Effector CD4-positive, alpha-beta T cell (primary cell): ENCODE results near the gene NPAS2.

Experiments used
- DNase-seq: peaks from one replicate; pipeline ENCODE4 v3.0.0-alpha.2; 2020

NPAS2 gene

DNA sequence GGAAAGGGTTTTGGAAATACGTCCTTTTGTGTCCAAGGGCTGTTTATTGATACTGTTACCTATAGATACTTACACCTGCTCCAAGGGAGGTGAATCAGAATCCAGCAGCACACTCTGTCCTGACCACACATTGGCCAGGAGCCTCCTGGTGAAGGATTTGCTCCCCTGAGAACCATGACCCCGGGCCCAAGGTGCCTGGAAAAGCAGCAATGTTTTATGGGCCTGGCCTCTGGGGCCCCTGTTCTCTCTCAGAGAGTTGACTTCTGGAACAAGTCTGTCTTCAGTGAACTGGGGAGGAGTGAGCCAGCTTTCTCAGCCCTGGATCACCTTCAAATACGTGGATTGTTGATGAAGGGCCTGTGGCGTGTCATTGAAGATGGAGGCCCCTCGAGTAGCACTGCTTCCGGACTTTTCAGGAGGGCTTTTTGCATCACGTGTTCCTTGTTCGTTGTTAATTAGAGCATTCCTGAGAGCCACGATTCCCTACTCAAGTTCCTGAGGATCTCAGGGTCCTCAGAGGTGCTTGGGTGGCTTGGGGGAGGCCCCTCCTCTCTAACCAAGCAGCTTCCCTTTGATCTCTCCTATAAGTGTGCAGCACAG, 103.6 kb downstream of the NPAS2 start:
- no peak for DNase-seq

DNA sequence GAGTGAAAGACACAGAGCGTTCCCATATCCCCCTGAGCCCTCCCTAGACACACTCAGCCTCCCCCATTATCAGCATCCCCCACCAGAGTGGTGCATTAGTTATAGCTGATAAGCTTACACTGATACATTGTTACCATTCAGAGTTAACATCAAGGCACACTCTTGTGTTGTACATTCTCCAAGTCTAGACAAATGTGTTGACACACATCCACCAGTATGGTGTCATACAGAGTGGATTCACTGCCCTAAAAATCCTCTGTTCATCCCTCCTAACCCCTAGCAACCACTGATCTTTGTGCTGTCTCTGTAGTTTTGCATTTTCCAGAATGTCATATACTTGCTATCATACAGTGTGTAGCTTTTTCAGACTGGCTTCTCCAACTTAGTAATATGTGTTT, 104.2 kb downstream of the NPAS2 start:
- no peak for DNase-seq

DNA sequence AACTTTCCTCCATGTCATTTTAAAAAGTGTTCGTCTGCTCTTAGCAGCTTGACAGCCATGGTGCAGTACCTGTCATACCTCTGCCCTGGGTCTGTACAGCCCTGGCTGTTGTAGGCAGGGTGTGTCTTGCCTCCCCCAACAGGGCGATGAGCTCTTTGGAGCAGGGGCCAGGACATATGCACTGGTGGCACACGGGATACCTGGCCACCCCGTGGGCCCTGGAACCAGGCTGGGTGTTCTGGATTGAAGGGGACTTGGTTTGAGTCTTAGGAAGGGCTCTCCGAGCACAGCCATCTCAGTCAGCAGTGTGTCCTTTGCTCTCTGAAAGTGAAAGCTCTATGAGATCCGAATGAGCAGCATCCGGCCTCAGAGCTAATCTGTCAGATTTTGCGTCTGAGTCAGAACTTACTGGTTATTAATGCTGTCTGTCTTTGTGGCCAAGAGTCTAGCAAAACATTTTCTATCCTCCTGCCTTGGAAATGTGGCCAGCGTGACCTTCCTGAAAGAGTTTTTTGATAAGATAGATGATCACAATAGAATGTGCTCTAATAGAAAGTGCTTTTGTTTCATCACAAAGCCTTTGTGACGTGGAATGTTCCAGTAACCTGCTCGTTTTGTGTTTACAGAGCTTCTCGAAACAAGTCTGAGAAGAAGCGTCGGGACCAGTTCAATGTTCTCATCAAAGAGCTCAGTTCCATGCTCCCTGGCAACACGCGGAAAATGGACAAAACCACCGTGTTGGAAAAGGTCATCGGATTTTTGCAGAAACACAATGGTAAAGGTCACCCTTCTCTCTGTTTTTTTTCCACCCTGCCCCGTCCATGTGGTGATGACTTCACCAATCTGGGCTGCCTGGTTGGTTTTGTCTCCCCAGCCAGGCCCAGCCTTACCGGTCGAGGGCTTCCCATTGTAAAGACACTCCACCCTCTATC, 104.8 kb downstream of the NPAS2 start:
- peak; percentile 6 for DNase-seq

DNA sequence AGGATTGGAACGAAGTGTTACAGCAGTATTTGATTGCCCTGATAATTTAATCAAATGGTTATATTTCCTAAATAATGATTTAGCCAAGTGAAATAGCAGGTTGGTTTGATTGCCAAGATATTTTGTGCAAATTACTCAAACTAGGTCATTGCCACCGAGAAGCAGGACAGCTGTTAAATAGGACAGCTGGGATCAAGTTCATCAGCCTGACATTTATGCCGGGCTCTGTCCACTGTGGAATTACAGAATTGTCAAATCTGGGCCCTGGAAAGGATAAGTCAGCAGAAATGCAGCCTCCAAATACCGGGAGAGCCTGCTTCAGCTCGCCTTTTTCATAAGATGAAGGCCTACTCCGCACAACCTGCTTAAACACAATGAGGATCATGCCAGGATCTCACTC, 108.3 kb downstream of the NPAS2 start:
- DNase-seq = no peak

- DNase-seq = no peak
These were observed 109.2 kb downstream of the NPAS2 start for GRCh38 chr2:100929147-100929546.

GRCh38 chr2:100934504-100935371, 114.8 kb downstream of the NPAS2 start:
- DNase-seq = no peak

GRCh38 chr2:100935372-100935752, 115.4 kb downstream of the NPAS2 start:
- no peak for DNase-seq

DNA sequence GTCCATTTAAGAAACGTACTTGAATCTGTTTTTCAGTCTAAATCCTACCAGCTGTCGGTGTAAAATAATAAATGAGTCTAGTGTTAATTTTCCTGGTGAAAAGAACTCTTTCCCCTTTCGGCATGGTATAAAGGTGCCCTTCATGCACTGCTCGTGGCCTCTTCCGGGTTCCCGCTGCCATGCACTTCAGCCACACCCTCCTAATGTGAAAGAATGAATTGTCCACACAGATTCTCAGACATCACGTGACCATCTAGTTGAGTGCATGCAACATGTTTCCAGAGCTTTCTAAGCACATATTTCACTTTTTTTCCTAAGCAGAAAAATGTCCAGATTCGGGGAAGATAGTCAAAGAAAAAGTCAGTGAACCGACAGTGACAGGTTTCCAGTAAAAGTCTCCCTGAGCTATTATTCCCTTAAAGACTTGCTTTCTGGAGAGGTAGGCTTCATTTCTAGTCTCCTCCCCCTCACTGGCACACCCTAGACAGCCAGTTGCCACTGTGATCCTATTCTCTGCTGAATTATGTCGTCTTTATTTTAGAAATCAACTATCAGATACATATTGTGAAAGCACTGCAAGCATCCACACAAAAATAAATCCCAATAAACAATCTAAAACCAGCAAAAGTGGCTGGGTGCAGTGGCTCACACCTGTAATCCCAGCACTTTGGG, 116.3 kb downstream of the NPAS2 start:
- no peak for DNase-seq

GRCh38 chr2:100936972-100937542, 117.1 kb downstream of the NPAS2 start:
- DNase-seq = no peak

- DNase-seq = no peak
These were observed 118.4 kb downstream of the NPAS2 start for GRCh38 chr2:100938031-100939026.

- no peak for DNase-seq
These were observed 119.5 kb downstream of the NPAS2 start for GRCh38 chr2:100939445-100939844.

- DNase-seq = no peak
These were observed 120.3 kb downstream of the NPAS2 start for GRCh38 chr2:100940240-100940639.

DNA sequence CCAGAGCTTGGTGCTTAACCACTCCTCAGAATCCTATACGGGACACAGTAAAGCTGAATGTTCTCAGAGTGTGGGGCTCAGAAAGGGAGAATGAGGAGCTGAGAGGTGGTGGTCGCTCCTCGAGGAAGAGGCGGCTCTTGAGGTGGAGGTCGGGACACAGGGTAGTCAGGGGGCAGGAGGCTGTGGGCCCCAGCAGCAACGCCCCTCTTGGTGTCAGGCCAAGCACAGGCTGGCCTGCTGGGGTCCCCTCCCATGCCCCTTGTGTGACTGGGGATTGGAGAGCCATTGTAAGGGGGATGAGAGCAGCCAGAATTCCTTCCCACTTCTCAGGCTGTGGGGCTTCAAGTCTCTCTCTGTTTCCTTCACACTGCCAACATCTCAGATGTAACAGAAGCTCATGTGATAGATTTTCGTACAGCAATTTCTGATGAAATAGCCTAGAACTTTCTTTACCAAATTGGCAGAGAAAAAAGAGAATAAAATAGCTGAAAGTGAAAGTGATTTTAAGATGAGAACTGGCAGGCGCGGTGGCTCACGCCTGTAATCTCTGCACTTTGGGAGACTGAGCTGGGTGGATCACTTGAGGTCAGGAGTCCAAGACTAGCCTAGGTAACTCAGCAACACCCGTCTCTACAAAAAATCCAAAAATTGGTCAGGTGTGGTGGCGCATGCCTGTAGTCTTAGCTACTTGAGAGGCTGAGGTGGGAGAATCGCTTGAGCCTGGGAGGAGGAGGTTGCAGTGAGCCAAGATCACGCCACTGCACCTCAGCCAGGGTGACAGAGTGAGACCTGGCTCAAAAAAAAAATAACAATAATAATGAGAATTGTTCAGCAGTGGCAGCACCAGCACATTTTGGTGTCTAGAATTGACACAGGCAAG, 121.1 kb downstream of the NPAS2 start:
- DNase-seq = no peak

GRCh38 chr2:100941646-100942240, 121.8 kb downstream of the NPAS2 start:
- DNase-seq = no peak

GRCh38 chr2:100944617-100945432, 124.9 kb downstream of the NPAS2 start:
- DNase-seq = no peak

GRCh38 chr2:100945433-100945740, 125.4 kb downstream of the NPAS2 start:
- DNase-seq = no peak

DNA sequence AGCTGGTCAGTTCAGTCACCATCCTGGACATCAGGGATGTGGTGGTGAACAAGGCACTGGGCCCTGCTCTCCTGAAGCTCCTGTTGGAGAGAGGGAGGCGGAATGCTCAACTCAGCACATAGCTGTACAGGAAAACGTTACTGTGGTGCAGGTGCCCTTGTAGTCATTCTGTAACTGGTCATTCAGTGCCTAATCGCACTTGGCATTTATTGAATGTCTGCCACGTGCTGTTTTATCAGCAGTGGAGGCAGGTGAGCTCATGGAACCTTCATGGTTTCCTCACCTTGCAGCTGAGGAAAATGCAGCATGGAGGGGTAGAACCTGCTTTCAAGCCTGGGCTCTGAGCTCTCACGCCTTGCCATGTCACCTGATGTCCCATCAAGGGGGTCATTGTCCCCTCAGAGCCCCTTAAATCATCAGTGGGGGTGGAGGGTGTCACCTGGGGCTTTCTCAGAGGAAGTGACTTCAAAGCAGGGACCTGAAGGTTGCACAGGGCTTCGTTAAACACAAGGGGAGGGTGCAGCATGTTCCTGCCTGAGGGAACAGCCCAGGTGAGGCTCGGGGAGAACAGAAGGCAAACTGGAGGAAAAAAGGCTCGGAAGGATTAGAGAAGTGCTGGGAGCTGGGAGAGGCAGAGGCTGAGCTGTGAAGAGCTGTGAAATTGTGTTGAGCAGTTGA, 126.1 kb downstream of the NPAS2 start:
- DNase-seq = no peak
